Stimulated activated CD4-positive, alpha-beta T cell treated with anti-CD3 and anti-CD28 coated beads, TNF-alpha, amount 100 ng/mL, for 4 hours (primary cell): ENCODE measurements around the gene ZNF593.

ENCODE experiments used
- DNase-seq, 3 experiments: peaks; one replicate each; pipeline ENCODE4 v3.0.0-alpha.2; 2020; ENCODE audit warnings: low read depth in 3 of 3

ZNF593 gene

DNA sequence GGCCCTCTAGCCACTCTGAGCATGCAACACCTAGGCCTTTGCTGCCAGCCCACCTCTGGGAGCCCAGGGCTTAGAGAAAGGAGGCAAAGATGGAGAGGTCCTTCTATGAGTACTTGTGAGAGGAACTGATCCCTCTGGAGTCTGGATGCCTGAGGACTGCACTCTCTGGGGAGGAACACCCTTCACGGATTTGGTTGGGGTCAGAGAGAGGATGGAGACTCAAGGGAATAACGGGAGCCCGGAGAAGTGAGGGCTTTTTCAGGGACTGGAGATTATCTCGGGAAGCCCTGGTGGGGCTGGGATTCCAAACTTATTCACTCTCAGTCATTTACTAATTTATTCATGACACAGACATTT lies 532 bp upstream of the ZNF593 start:
- no peak for DNase-seq

- no peak for DNase-seq
Measured at GRCh38 chr1:26170472-26170821, 739 bp downstream of the ZNF593 start.

- no peak for DNase-seq
Measured at GRCh38 chr1:26171084-26172072, 1.7 kb downstream of the ZNF593 start, which contains the start of gene ZNF593OS. TSS of gene ZNF593OS (minus strand) at chr1:26171832. CDS start at chr1:26171661, 171 bp downstream.

- DNase-seq = no peak
Measured at GRCh38 chr1:26175346-26175745, 5.6 kb downstream of the ZNF593 start.

DNA sequence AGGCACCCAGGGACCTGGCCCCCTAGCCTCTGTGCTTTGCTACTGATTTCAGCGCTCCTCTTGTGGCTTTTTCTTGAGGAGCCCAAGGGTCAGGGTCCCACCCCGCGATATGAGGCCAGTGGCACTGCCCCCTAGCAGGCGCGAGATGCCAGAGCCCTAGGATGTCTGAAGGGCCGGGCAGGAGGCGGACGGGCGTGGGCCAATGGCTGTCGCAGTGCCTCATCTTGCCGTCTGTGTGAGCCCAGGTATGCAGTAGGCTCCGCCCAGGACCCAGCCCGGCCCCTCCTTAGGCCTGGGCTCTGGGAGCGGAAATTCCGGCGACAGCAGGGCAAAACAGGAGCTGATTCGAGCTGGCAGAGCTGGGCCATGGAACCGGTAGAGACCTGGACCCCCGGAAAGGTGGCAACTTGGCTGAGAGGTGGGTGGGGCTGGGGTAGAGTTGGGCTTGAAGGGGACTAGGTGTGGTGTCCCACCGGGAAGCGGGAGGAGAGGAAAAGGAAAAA lies 7.5 kb downstream of the ZNF593 start, which contains the start of gene CNKSR1:
Gene CNKSR1 (plus strand): TSS at position 310 of the 503 bp plus-strand sequence. CDS start 57 bp downstream, at position 367.
- DNase-seq = no peak

- DNase-seq = no peak
Measured at GRCh38 chr1:26180010-26180506, 10.3 kb downstream of the ZNF593 start.

DNA sequence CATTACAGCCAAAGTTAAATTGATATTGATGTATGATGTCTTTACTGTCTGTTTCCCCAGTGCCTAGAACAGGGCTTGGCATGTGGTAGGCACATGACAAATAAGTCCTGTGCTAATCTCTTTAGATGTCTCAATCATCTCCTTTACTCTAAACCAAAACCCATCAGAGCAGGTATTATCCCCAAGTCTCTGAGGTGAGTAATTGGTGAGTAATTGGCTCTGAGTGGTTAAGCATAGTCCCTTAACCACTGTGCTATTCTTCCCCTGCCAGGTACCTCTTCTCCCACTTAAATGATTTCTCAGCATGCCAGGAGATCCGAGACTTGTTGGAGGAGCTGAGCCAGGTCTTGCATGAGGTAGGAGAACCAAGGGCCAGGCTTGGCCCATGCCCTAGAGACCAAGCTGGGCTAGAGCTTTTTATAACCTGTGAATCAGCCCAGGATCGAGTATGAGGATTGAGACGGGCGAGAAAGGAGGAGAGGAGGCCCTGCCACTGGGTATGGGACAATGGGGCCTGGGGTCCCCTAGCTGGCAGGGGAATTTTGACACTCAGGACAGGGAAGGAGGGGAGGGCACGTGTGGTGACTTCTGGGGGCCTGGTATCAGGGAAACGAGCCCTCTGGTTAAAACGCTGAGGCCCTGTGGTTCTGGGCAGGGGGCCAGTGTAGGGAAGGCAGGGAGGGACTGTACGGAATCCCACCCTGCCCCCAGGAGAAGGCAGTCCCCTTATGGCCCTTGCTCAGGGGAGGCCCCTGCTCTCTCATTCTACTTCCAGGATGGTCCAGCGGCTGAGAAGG lies 12.1 kb downstream of the ZNF593 start:
- DNase-seq = no peak

DNA sequence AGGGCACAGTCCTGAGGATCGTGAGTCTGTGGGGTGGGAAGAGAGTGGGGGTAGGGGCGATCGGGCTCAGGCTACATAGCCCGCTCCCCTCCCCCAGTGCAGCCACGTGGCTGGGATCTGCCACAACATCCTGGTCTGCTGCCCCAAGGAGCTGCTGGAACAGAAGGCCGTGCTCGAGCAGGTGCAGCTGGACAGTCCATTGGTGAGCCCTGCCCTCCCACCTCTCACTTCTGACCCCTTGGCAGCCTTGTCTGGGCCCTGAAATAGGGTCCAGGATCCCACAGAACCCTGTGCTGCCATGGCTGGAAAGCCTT lies 12.6 kb downstream of the ZNF593 start:
- DNase-seq = no peak

- no peak for DNase-seq
Measured at GRCh38 chr1:26184086-26184485, 14.4 kb downstream of the ZNF593 start.

DNA sequence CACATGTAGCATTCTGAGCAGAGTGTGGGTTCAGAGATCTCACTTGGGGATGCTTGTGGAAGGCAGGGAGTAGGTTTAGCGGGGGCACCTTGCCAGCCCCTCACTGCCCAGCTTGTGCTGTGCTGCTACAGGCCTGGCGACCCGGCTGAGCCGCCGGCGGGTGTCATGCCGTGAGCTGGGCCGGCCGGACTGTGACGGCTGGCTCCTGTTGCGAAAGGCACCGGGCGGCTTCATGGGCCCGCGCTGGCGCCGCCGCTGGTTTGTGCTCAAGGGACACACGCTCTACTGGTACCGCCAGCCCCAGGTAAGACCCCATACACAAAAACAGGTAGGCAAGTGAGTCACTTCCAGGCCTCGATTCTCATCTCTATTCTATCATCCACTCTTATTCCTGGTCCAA lies 15.2 kb downstream of the ZNF593 start:
- no peak for DNase-seq

- no peak for DNase-seq
Measured at GRCh38 chr1:26187882-26188281, 18.2 kb downstream of the ZNF593 start.

- DNase-seq = no peak
Measured at GRCh38 chr1:26188477-26188876, 18.8 kb downstream of the ZNF593 start.

- no peak for DNase-seq
Measured at GRCh38 chr1:26189331-26189730, 19.6 kb downstream of the ZNF593 start.

DNA sequence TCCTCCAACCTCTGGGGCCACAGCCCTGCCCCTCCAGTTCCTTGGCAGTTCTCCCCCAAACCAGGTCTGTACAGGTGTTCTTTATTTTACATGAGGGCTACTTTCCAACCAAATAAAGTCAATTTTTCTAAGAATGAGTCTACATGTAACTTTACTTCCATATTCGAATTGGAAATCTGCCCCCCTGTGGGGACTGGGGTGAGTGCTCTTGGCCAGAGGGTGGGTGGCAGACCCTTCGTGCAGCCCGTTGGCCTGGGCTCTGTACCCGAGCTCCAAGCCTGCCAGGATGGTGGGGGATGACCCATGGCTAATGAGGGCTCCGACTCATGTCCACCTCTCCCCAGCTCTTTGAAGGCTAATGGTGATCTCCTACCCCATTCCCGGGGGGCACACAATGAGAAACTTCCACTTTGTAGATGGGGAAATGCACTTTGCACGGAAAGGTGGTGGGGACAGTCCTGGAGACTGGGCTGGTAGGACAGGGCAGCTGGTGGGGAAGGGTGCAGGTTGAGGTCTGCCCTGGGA lies 20.1 kb downstream of the ZNF593 start:
- DNase-seq = no peak

DNA sequence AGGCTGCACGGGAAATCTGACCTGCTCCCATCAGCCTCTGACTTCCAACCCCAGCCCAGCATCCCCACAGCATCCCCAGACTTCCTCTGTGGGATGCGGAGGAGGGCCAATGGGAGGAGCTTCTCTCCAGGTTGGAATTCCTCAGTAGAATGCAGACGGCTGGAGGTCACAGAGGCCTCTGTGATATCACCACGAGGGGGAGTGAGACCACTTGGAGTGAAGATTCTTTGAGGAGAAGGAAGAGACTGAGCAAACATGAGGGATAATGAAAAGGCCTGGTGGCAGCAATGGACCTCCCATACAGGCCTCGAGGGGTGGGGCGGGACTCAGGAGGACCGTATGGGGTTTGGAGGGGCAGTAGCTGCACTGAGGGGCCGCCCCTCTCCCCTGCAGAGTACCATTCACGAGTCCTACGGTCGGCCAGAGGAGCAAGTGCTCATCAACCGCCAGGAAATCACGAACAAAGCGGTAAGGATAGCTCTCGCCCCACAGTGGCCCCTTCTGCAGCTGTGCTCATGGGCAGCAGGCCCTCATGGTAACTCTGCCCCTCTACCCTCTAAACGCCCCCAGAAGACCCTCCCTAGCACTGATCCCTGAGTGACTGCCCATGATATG lies 20.8 kb downstream of the ZNF593 start, which contains the start of gene CATSPER4:
Gene CATSPER4 (plus strand): TSS at position 230 of the 615 bp plus-strand sequence. CDS start 26 bp downstream, at position 256.
- DNase-seq = no peak

DNA sequence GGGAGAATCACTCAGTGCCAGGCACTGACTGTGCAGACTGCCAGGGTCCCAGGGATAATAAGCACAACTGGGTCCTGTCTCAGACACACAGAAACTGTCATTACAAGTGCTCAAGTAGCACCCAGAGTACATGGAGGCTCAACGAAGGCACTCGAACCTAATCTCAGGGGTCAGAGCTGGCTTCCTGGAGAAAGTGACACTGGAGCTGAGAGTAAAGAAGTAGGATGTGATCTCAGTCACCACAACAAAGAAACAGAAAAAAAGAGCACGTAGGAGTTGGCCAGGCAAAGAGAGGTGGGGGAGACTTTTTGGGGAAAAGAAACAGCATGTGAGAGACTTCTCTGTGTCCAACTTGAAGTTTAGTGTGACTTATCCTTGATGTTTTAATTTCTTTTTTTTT lies 22.0 kb downstream of the ZNF593 start:
- no peak for DNase-seq

GRCh38 chr1:26195805-26196204 lies 26.1 kb downstream of the ZNF593 start:
- DNase-seq = no peak

GRCh38 chr1:26197301-26197700 lies 27.6 kb downstream of the ZNF593 start:
- no peak for DNase-seq

GRCh38 chr1:26197813-26198212 lies 28.1 kb downstream of the ZNF593 start:
- no peak for DNase-seq

DNA sequence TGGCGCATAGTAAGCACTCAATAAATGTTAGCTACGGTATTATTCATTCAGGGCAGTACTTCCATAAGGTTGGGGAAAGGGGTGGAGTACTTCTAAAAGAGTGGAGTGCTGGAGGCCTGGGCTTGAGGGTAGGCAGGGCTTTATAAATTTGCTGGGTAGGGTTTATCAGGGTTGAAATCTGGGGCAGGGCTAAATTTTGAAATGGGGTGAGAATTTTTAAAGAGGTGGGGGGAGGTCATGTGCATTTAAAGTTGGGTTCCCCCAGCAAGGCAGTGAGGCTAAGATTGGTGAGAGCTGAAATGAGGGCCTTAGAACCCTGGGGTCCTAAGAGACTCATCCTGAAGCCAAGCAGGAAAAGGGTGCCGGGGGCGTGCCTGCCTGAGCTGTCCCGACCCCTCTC lies 30.7 kb downstream of the ZNF593 start:
- DNase-seq = no peak

- no peak for DNase-seq
Measured at GRCh38 chr1:26203642-26204318, 34.1 kb downstream of the ZNF593 start.
